C4-2B (cell line): Measurements from ENCODE around the gene HAGHL.

Experiments
- ZFX ChIP-seq: fragments of 450-650 bp; IDR thresholded peaks from 2 replicates; pipeline ENCODE4 v1.6.1; 2017
- TF ChIP-seq, protein P1 (sequence below): fragments of 450-650 bp; conservative IDR thresholded peaks from 2 replicates; pipeline ENCODE4 v1.5.1; 2017; ENCODE audit warnings: mild to moderate bottlenecking

DNA sequence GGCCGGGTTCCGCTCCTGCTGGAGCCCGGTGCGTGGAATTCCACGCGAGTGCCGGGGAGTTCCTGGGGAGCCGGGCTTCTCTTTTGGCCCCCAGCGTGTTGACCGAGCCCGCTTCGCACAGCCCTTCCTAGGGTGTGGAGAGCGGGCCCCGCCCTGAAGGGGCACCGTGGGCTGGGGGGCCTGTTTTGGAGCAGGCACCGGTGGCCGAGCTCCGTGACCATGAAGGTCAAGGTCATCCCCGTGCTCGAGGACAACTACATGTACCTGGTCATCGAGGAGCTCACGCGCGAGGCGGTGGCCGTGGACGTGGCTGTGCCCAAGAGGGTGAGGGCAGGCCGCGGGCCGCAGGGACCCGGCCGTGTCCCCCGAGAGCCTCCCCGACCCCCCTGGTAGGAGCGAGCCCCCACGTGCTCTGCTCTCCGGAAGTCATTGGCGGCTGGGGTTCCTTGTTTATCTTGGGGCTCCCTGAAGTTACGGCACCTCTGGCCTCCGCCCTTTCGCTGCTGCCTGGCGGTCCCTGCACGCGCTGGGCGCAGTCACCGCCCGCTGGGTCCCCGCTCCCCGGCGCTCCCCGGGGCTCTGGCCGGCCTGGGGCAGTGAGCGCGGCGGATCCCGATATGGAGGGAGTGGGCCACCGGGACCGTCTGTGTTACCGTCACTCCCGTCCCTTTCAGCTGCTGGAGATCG lies 528 bp downstream of the HAGHL start:
- TF ChIP-seq, protein P1, sequence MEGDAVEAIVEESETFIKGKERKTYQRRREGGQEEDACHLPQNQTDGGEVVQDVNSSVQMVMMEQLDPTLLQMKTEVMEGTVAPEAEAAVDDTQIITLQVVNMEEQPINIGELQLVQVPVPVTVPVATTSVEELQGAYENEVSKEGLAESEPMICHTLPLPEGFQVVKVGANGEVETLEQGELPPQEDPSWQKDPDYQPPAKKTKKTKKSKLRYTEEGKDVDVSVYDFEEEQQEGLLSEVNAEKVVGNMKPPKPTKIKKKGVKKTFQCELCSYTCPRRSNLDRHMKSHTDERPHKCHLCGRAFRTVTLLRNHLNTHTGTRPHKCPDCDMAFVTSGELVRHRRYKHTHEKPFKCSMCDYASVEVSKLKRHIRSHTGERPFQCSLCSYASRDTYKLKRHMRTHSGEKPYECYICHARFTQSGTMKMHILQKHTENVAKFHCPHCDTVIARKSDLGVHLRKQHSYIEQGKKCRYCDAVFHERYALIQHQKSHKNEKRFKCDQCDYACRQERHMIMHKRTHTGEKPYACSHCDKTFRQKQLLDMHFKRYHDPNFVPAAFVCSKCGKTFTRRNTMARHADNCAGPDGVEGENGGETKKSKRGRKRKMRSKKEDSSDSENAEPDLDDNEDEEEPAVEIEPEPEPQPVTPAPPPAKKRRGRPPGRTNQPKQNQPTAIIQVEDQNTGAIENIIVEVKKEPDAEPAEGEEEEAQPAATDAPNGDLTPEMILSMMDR = no peak
- TF ChIP-seq ZFX = peak; percentile 45; the same call in 1 of the 2 replicates
